Psoas muscle (tissue), 8 donors: ENCODE measurements around the gene ACSL4. TPM values are rescaled to one million over a fixed set of nuclear protein-coding genes. Genes with fewer than 3 reads are reported as not detected.
"Not testable (repeated sequence)": the region's sequence is repeated elsewhere in the genome, so short reads cannot be mapped to it uniquely, and the experiment has no call there.

Source experiments
- ATAC-seq, 4 donors: fragments of 200-7000 bp; cut with Tn5 transposase; one replicate each; pipeline ENCODE4 v1.9.1; 2020; ENCODE audit warnings: moderate library complexity in 3 of 4, mild to moderate bottlenecking in 2 of 4
- DNase-seq, 2 donors: peaks; one replicate each; pipeline ENCODE4 v3.0.0-alpha.2; 2020
- H3K27ac ChIP-seq: fragments of 200-600 bp; one replicate; pipeline ENCODE4 v1.8.0; 2022
- H3K27me3 ChIP-seq, 3 donors: fragments of 200-600 bp in 1 of 3; one replicate each; pipeline versions ENCODE4 v1.6.1 to v1.8.0; 2013 to 2022; ENCODE audit warnings: low read length in 2 of 3, mild to moderate bottlenecking in 2 of 3, moderate library complexity in 1 of 3; ENCODE audit not compliant: insufficient read depth in 3 of 3
- H3K36me3 ChIP-seq, 2 donors: fragments of 200-600 bp in 1 of 2; one replicate each; pipeline versions ENCODE4 v1.6.1 to v1.8.0; 2013 to 2022; ENCODE audit warnings: low read depth in 1 of 2, mild to moderate bottlenecking in 1 of 2, moderate library complexity in 1 of 2; ENCODE audit not compliant: insufficient read depth in 1 of 2
- H3K4me1 ChIP-seq: fragments of 200-600 bp; one replicate; pipeline ENCODE4 v1.8.0; 2022
- H3K4me3 ChIP-seq: fragments of 200-600 bp; one replicate; pipeline ENCODE4 v1.8.0; 2022; ENCODE audit warnings: mild to moderate bottlenecking
- H3K9me3 ChIP-seq: fragments of 200-600 bp; one replicate; pipeline ENCODE4 v1.8.0; 2022
- WGBS, 3 donors: extraction: QIAGEN DNeasy Blood & Tissue Kit; methylation state at CpG; one replicate each; pipeline versions ENCODE4 v1.1.6 to v1.1.7; 2013; 5-methylcytosine and 5-hydroxymethylcytosine counted together
- intact Hi-C, 2 donors: fragments of 100-400 bp; cut with DNase I; formaldehyde crosslinking; loops; one replicate each; pipeline versions ENCODE4 v1.11.0 to v1.14.2; 2022
- polyA plus RNA-seq, 3 donors: library from polyadenylated mRNA; stranded (reverse); fragments of 200-250 nt; gene quantifications; one replicate each; pipeline ENCODE4 v1.2.3, GENCODE V29; 2013
- total RNA-seq, 4 donors: library from RNA; stranded (reverse); fragmentation: NEBNext Ultra II Directional in 2 of 4; extraction: Animal tissue kit (Norgen Biotek cat#: 25700) in 2 of 4; gene quantifications; one replicate each; pipeline versions ENCODE4 v1.2.1 to v1.2.4, GENCODE V29; 2021 to 2023
- TF ChIP-seq, protein P1 (sequence below): fragments of 200-600 bp; IDR thresholded peaks from one replicate; pipeline ENCODE4 v1.8.0; 2022; ENCODE audit warnings: antibody characterized with exemption
- donor health status: healthy with polysubstance abuse.
- donor health status: DM: no; HTN: no; CAD: no; lungs with moderate emphysema.
- donor health status: Bipolar disorder and iron deficiency.
- donor health status: healthy.
- donor health status: DM: yes; HTN: yes; CAD: no.
- donor health status: DM: no; HTN: no; CAD: no.
- donor health status: DM: no; HTN: no; CAD: no.
- donor health status: DM: yes; HTN: yes; CAD: no.

Gene ACSL4
- total and polyA plus RNA-seq, 7 donors = 16.4 to 36.0 (median 20.5) TPM

DNA sequence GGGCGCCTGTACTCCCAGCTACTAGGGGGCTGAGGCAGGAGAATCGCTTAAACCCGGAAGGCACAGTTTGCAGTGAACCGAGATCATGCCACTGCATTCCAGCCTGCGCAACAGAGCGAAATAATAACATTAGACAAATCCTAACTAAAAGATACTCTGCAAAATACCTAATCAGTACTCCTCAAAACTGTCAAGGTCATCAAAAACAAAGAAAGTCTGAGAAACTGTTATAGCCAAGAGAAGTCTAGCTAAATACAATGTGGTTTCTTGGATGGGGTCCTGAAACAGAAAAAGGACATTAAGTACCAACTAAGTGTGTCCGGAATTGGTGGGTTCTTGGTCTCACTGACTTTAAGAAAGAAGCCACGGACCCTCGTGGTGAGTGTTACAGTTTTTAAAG lies 14.6 kb upstream of the ACSL4 start:
- Histone ChIP-seq H3K9me3 (no peaks in the 10 kb centered on the region), H3K27ac (no peak overlapping the region), H3K27me3 (peaks cover 0 to 9% (median 0%) of the 10 kb centered on the region in 3 donors), H3K4me3 (no peak overlapping the region), H3K36me3 (no peaks in the 10 kb centered on the region), H3K4me1 (no peaks in the 10 kb centered on the region)
- intact Hi-C loops = no loop called here
- no peak for DNase-seq
- no peak for ATAC-seq
- TF ChIP-seq, protein P1, sequence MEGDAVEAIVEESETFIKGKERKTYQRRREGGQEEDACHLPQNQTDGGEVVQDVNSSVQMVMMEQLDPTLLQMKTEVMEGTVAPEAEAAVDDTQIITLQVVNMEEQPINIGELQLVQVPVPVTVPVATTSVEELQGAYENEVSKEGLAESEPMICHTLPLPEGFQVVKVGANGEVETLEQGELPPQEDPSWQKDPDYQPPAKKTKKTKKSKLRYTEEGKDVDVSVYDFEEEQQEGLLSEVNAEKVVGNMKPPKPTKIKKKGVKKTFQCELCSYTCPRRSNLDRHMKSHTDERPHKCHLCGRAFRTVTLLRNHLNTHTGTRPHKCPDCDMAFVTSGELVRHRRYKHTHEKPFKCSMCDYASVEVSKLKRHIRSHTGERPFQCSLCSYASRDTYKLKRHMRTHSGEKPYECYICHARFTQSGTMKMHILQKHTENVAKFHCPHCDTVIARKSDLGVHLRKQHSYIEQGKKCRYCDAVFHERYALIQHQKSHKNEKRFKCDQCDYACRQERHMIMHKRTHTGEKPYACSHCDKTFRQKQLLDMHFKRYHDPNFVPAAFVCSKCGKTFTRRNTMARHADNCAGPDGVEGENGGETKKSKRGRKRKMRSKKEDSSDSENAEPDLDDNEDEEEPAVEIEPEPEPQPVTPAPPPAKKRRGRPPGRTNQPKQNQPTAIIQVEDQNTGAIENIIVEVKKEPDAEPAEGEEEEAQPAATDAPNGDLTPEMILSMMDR = no peak
- WGBS, 3 donors = 86 to 91% (median 90%) methylated on average over 9 of the region's 9 CpGs

DNA sequence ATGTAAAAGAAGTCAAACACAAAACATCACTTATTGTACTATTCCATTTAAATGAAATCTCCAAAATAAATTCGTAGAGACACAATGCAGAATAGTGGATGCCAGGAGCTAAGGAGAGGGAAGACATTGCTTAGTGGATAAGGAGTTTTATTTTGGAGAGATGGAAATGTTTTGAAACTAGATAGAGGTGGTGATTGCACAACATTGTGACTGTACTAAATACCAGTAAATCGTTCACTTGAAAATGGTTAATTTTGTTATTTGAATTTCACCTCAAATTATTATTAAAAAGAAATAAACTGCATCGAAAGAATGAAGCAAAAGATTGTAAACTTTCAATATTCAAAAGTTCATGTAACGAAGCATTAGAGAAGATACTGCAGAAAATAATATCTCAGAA lies 9.7 kb upstream of the ACSL4 start:
- Histone ChIP-seq H3K36me3 (no peaks in the 10 kb centered on the region), H3K4me3 (no peak overlapping the region), H3K27ac (no peak overlapping the region), H3K27me3 (no peaks in the 10 kb centered on the region), H3K4me1 (no peaks in the 10 kb centered on the region), H3K9me3 (no peaks in the 10 kb centered on the region)
- no peak for DNase-seq
- TF ChIP-seq, protein P1 = no peak
- intact Hi-C loops = no loop called here
- ATAC-seq = no peak
- WGBS, 3 donors = 44 to 81% (median 76%) methylated on average over 4 of the region's 4 CpGs

DNA sequence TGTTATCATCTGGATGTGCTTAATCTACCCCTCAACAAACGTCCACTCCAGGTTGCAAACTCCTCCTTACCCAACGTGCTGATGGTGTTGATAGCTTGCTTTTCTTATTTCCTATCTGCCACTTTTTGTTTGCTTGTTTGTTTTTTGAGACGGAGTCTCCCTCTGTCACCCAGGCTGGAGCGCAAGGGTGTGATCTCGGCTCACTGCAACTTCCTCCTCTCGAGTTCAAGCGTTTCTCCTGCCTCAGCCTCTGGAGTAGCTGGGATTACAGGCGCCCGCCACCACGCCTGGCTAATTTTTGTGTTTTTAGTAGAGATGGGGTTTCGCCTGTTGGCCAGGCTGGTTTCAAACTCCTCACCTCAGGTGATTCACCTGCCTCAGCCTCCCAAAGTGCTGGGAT lies 7.8 kb upstream of the ACSL4 start:
- intact Hi-C loops, H3K9me3 ChIP-seq, H3K4me1 ChIP-seq, H3K36me3 ChIP-seq, H3K27ac ChIP-seq, H3K4me3 ChIP-seq, DNase-seq, ATAC-seq, H3K27me3 ChIP-seq: not testable (repeated sequence)
- WGBS, 3 donors = 55 to 78% (median 76%) methylated on average over 11 of the region's 11 CpGs

DNA sequence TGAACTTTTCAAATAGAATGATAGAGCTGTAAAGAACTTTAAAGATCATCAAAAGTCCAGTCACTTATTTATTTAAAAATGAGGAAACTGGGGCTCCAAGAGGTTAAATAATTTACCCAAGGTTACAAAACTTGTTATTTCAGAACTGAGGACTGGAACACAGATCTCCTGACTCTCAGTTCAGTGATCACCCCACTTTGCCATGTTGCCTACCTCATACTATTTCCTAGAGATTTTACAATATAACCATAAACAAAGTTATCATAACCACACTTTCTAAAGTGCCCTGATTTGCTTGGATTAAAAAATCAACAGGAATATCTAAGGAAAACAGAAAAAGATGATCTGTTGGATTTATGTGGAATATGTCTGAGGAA lies 7.4 kb upstream of the ACSL4 start:
- no peaks in the 10 kb centered on the region for H3K4me1 ChIP-seq
- TF ChIP-seq, protein P1 = no peak
- H3K27ac ChIP-seq = no peak overlapping the region
- intact Hi-C loops = no loop called here
- H3K36me3 ChIP-seq = no peaks in the 10 kb centered on the region
- H3K4me3 ChIP-seq = no peak overlapping the region
- H3K27me3 ChIP-seq = no peaks in the 10 kb centered on the region
- no peaks in the 10 kb centered on the region for H3K9me3 ChIP-seq
- DNase-seq = no peak
- ATAC-seq = no peak

DNA sequence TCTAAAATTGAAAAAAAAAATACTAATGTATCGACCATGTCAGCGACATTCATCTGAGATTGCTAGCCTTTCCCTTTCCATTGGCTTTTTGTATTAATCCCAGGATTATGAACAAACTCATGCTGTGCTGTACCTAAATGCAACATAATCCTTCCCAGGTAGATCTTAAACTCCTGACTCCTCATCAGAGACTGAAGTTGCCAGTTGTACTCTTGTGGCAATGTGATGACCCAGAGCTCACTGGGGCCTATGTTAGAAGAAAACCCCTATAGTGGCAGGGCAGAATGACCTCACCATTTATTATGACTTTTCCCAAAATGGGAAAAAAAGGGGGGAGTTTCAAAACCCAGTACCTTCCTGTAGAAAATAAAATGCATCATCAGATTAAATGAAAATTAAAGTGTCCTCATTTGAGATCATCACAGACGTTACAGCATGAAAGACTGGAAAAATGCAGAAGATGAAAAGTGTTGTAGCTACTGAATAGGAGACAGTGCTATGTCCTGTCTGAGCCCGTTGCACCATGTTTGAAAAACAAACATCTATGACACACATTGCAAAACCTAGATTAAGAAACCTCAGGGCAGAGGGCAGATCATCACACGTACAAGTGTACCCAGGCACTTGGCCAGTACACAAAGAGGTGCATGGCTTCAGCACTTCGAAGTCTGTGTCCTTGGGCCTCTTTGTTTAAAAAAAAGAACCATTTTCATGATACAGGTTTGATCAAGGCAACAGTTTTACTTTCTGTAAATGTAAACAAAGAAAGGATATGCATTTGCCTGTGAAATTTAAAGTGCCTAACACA lies 6.8 kb upstream of the ACSL4 start:
- TF ChIP-seq, protein P1 = no peak
- DNase-seq (no peak), ATAC-seq (peak in 2 of 4 donors; percentile 72 to 87)
- Histone ChIP-seq H3K27ac (no peak overlapping the region), H3K36me3 (no peaks in the 10 kb centered on the region), H3K4me3 (no peak overlapping the region), H3K9me3 (no peaks in the 10 kb centered on the region), H3K27me3 (no peaks in the 10 kb centered on the region), H3K4me1 (no peaks in the 10 kb centered on the region)
- 57 to 74% (median 62%) methylated on average over 6 of the region's 6 CpGs for WGBS, 3 donors
- intact Hi-C loops = no loop called here
